SK-N-MC (cell line): ENCODE measurements around the gene PCDH15.

Source experiments
- EZH2 ChIP-seq: fragments of 200-600 bp; sonication (generic); IDR thresholded peaks from one replicate; pipeline ENCODE4 v1.6.1; 2017; ENCODE audit warnings: antibody characterized with exemption
- POLR2AphosphoS5 ChIP-seq: IDR thresholded peaks from 2 replicates; pipeline ENCODE4 v1.6.1; 2012; ENCODE audit warnings: mild to moderate bottlenecking, low read depth, low read length, borderline replicate concordance

- TF ChIP-seq POLR2AphosphoS5 = no peak
- no peak for TF ChIP-seq EZH2
These were observed 906.9 kb downstream of the PCDH15 start for GRCh38 chr10:53894145-53894544.
